Measurements from ENCODE around the gene C11orf21. TPM values are rescaled to one million over a fixed set of nuclear protein-coding genes. Genes with fewer than 3 reads are reported as not detected.
A peak's percentile ranks its signal among the peaks of the same experiment; 100 is the strongest.
"Not testable (repeated sequence)": the region's sequence is repeated elsewhere in the genome, so short reads cannot be mapped to it uniquely, and the experiment has no call there.

C11orf21 gene
- total RNA-seq, 1 donor from 2014 or later: not detected

DNA sequence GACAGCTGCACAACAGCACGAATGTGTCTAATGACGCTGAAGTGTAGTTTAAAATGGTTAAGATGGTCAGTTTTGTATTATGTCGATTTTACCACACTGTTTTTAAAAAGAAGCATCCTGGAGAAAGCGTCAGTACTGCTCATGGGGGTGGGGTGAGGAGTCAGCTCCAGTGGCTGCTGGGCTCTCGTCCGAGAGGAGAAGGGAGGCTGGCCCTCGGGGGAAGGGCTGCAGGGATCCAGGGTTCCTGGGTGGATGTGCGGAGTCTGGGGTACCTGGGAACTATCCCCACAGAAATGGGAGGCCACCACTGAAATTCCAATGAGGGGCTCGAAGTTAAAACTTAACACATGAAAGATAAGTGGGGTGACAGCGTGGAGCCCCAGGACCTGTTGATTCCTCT is 11.9 kb downstream of the C11orf21 start:
- Histone ChIP-seq H3K4me1 (no peaks in the 10 kb centered on the region), H3K27me3 (peaks cover 4% of the 10 kb centered on the region), H3K4me3 (no peak overlapping the region), H3K9me3 (no peaks in the 10 kb centered on the region), H3K36me3 (no peaks in the 10 kb centered on the region), H3K27ac (no peak overlapping the region)
- intact Hi-C loops (cut with DNase I): no loop called here
- TF ChIP-seq, protein P1, sequence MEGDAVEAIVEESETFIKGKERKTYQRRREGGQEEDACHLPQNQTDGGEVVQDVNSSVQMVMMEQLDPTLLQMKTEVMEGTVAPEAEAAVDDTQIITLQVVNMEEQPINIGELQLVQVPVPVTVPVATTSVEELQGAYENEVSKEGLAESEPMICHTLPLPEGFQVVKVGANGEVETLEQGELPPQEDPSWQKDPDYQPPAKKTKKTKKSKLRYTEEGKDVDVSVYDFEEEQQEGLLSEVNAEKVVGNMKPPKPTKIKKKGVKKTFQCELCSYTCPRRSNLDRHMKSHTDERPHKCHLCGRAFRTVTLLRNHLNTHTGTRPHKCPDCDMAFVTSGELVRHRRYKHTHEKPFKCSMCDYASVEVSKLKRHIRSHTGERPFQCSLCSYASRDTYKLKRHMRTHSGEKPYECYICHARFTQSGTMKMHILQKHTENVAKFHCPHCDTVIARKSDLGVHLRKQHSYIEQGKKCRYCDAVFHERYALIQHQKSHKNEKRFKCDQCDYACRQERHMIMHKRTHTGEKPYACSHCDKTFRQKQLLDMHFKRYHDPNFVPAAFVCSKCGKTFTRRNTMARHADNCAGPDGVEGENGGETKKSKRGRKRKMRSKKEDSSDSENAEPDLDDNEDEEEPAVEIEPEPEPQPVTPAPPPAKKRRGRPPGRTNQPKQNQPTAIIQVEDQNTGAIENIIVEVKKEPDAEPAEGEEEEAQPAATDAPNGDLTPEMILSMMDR (IDR thresholded peaks at IDR 0.05): no peak
- DNase-seq (ENCODE audit: low spot score in 2 of 2): no peak

DNA sequence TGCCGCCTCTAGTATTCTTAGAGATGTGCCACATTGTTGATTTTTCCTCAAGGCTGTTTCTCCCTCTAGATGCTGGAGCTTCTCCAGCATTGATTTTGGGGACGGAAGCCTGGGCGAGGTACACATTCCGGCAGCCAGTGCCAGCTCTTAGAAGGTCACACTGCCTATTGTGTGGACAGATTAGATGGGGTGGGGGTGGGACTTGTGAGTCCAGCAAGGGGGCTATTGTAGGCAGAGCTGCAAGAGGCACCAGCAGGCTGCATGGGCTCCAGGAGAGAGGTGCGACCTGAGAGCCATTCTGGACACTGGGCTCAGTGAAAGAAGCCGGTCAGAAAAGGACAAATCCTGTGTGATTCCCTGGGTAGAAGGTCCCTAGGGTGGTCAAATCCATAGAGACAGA is 12.4 kb downstream of the C11orf21 start:
- no peak for DNase-seq (ENCODE audit: low spot score in 2 of 2)
- Histone ChIP-seq H3K4me3 (no peak overlapping the region), H3K4me1 (no peaks in the 10 kb centered on the region), H3K27me3 (peaks cover 4% of the 10 kb centered on the region), H3K27ac (no peak overlapping the region), H3K9me3 (no peaks in the 10 kb centered on the region), H3K36me3 (no peaks in the 10 kb centered on the region)
- TF ChIP-seq, protein P1 (IDR thresholded peaks at IDR 0.05): no peak
- intact Hi-C loops (cut with DNase I): no loop called here

DNA sequence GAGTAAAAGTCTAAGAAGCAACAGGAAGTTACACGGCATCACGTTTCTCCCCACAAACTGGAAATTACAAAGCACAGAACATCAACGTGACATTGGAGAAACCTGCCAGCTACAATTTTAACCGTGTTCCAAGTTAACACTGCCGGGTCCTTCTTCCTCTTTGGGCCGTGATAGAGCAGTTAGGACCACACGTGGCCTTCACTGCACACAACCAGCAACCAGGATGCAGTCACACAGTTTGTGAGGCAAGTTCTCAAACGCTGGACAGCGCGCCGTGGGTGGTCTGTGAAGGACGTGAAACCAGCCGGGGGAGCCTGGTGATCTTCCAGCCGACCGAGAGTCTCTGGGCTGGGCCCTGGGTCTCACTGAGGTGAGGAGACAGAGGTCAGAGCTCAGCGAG is 14.6 kb downstream of the C11orf21 start:
- H3K27ac ChIP-seq: no peak overlapping the region
- peaks cover 0 to 7% of the 10 kb centered on the region in 2 donors for H3K9me3 ChIP-seq
- no peaks in the 10 kb centered on the region for H3K4me1 ChIP-seq
- H3K4me3 ChIP-seq: no peak overlapping the region
- intact Hi-C loops (cut with DNase I): no loop called here
- H3K36me3 ChIP-seq: no peaks in the 10 kb centered on the region
- H3K27me3 ChIP-seq: peaks cover 4% of the 10 kb centered on the region
- TF ChIP-seq, protein P1 (IDR thresholded peaks at IDR 0.05): no peak
- peak in 1 of 2 donors; percentile 60 for DNase-seq (ENCODE audit: low spot score in 2 of 2)

DNA sequence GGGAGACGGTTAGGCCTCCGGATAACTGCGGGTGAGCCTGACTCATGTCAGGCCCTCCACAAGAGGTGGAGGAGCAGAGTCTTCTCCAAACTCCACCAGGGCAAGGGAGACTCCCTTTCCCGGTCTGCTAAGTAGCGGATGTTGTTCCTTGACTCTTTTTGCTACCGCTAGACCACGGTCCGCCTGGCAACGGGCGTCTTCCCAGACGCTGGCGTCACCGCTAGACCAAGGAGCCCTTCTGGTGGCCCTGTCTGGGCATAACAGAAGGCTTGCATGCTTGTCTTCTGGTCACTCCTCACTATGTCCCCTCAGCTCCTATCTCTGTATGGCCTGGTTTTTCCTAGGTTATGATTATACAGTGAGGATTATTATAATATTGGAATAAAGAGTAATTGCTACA is 15.4 kb downstream of the C11orf21 start:
- H3K27me3 ChIP-seq; H3K27ac ChIP-seq; H3K9me3 ChIP-seq; DNase-seq (ENCODE audit: low spot score in 2 of 2); H3K36me3 ChIP-seq; H3K4me3 ChIP-seq; H3K4me1 ChIP-seq; intact Hi-C loops (cut with DNase I): not testable (repeated sequence)

DNA sequence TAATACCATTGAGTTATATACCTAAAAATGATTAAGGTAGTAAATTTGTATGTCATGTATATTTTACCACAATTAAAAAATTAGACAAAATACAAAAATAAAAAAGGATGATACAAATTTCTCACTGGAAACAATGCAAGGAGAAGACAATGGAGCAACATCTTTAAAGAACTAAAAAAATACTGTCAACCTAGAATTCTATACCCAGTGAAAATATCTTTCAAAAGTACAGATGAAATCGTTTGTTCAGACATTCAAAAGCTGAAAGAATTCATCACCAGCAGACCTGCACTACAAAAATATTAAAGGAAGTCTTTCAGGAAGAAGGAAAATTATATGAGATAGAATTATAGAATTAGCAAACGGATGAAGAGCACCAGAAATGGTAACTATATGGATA is 21.5 kb downstream of the C11orf21 start:
- no peak for DNase-seq (ENCODE audit: low spot score in 2 of 2)
- H3K4me3 ChIP-seq: no peak overlapping the region
- TF ChIP-seq, protein P1 (IDR thresholded peaks at IDR 0.05): no peak
- no peak overlapping the region for H3K27ac ChIP-seq
- no peaks in the 10 kb centered on the region for H3K4me1 ChIP-seq
- no peaks in the 10 kb centered on the region for H3K36me3 ChIP-seq
- peaks cover 10 to 12% of the 10 kb centered on the region in 2 donors for H3K9me3 ChIP-seq
- H3K27me3 ChIP-seq: peaks cover under 1% of the 10 kb centered on the region
- intact Hi-C loops (cut with DNase I): no loop called here

DNA sequence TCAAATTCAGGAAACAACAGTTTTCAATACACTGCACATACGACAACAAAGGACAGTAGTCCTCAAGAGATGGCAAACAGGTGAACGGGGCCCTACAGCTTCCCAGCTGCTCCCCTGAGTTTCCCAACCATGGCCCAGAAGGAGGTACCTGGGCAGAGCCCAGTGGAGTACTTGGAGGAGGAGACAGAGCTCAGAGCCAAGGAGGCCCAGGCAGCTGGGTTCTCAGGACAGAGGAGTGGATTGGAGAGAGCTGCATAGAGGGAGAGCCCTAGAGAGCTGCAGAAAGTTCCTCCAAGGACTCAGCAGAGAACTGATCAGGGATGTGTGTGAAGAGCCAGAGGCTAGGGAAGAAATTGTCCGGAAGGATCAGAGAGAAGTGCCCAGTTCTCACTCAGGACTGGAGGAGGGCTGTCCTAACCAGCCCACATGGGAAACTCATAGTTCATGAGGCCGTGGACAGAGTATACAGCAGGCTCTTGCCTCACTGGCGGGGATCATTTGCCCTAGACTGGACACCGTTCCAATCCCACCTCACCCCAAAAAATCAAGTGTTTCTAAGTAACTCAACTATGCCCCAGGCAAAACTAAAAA is 23.7 kb downstream of the C11orf21 start:
- Histone ChIP-seq H3K36me3 (no peaks in the 10 kb centered on the region), H3K4me1 (no peaks in the 10 kb centered on the region), H3K4me3 (no peak overlapping the region), H3K9me3 (peaks cover 8 to 10% of the 10 kb centered on the region in 2 donors), H3K27me3 (no peaks in the 10 kb centered on the region), H3K27ac (no peak overlapping the region)
- intact Hi-C loops (cut with DNase I): no loop called here
- DNase-seq (ENCODE audit: low spot score in 2 of 2): no peak
- TF ChIP-seq, protein P1 (IDR thresholded peaks at IDR 0.05): no peak
